COLO829 (cell line): ENCODE data around the gene NOTCH3.

Source experiments
- DNase-seq: peaks from one replicate; pipeline ENCODE4 v3.0.0; 2012; ENCODE audit warnings: low spot score

Gene NOTCH3

DNA sequence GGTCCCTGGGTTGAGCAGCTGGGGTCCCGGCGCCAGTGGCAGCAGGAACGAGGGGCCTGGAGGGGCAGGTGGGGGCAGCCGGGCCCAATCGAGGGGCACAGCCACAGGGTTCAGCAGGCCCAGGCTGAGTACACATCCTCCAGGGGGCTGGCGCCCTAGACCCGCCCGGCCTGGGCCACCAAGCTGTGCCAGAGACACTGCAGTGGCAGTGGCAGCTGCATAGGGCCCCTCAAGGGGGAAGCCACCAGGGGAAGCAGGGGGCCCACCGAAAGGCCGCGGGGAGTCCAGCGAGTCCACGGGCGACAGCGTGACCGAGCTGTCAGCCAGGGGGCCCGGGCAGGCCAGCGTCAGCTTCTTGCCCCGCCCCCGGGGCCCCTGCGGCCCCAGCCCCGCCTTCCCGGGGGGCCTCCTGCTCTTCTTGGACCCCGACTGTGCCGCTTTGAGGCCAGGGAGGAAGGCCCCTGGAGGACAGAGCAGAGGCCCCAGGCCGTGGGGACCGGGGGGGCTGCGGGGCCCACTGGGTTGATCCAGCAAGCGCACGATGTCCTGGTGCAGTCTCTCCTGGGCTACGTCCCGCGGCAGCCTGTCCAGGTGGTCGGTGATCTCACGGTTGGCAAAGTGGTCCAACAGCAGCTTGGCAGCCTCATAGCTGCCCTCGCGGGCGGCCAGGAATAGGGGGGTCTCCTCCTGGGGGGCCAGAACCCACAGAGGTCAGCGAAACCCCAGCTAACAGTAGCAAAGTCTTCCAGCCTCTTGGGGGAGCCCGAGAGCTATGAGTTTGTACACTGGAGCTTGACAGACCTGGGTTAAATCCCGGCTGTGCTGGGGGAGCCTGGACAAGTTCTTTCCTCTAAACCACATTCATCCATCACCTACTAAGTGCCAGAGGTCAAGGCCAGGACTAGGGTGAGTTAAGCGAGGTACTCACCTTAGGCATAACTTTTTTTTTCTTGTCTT, 39.5 kb downstream of the NOTCH3 start:
- DNase-seq = no peak

DNA sequence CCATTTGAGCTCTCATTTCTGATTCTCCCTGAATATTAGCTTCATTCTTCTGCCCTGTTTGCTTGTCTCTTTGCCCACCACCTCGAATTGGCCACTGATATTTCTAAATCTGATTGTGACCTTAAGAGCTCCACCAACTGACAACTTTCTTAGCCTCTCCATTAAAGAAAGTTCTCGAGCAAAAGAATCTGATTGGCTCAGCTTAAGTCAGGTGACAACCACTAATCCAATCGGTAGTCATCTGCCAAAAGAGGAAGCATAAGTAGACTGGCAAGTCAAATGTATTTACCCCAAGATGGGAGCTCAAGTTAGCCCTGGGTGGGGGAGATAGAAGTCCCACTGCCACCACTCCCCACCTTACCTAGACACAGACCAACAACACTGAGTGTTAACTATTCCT, 41.5 kb downstream of the NOTCH3 start:
- DNase-seq = no peak

DNA sequence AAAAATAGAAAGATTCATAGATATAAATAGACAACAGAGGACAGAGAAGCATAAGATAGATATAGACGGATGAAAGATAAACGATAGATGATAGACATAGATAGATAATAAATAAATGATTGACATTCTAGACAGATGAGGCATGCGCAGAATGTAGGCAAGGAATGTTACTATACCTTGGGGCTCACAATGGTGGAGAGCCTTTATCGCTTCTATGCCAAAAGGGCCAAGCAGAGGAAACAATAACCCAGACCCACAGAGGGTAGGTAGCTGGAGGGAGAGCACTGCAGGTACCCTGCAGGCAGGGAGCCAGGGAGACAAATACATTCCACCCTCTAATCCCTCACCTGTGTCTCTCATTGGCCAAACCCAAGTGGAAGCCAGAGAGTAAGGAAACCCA, 44.4 kb downstream of the NOTCH3 start:
- no peak for DNase-seq

DNA sequence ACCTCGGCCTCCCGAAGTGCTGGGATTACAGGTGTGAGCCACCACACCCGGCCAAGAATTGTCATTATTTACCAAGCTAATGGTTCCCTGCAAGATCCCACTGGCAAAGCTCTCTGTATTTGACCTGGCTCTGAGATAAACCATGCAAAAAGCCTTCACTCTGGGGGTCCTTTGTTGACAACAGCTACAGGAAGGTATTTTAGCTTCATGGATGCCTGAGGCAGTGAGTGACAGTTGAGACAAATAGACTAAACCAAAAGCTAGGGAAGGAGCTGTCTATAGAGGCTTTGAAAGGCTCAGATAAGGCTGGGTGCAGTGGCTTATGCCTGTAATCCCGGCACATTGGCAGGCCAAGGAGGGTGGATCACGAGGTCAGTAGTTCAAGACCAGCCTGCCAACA, 45.5 kb downstream of the NOTCH3 start:
- no peak for DNase-seq

DNA sequence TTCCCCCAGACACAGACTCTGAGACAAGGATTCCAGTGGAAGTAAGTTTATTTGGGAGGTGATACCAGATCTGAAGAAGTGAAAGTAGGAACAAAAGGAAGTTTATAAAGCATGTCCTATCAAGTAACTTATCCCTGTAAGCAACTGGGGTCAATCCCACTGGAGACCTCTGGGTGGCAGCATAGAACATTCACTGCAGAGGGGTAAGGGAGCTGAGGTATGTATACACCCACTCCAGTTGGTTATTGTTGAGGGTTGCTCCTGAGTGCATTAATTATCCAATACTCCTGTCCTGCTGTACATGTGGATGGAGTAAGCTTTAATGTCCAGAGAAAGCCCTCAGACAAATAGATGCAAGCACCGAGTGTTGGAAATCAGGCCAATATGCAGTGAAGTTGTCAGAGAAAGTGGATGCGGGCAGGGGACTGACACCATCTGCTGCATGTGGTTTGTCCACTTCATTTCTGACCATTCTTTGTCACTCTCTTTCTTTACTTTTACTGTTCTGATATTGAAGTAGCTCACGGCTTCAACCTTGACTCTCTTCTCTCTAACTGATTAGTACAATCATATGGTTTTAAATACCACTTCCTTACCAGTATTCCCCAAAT, 46.7 kb downstream of the NOTCH3 start:
- peak; percentile 50 for DNase-seq

DNA sequence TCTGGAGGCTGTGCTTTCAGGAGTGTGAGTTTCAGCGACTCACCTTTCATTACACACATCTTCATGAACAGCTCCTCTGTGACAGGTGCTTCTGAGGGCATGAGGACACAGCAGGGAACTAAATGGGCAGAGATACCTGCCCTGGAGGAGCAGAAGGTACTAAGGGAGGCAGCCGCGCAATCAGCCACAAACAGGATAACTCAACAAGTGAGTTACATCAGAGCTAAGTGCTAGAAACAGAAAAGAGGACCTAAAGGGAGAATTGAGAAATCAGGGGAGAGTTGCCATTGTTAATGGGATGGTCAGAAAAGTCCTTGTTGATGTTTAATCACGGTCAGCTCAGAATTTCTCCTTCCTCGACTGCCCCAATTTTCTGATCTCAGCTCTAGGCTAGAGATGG, 51.1 kb downstream of the NOTCH3 start:
- no peak for DNase-seq

DNA sequence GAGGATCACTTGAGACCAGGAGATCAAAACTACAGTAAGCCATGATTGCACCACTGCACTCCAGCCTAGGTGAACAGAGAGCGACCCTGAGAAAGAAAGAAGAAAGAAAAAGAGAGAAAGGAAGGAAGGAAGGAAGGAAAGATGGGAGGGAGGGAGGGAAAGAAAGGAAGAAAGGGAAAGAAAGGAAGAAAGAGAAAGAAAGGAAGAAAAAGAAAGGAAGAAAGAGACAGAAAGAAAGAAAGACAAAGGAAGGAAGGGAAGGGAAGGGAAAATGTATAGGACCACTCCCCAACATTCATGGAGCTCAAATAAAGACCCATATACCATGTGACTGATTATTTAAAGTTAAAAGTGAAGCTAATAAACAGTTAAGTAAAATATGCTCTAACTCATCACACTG, 53.7 kb downstream of the NOTCH3 start:
- DNase-seq = no peak

DNA sequence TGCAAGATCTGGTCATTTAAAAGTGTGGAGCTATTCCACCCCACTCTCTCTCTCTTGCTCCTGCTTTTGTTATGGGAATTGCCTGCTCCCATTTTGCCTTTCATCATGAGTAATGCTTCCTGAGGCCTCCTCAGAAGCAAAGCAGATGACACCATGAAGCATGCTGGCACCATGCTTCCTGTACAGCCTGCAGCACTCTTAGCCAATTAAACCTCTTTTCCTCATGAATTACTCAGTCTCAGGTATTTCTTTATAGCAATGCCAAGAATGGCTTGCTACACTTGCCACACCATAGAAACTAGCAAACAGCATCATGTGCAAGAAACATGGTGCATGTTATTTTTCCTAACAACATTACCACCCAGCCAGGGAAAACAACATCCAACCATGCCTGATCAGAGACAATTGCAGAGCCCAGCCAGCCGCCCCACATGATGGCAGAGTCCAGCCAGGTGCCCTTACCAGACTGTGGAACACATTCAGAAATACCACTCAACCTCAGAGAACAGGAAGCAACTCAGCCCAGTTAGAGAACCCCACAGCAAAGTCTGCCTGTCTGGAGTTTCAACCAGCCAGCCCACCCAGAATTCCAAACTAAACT, 56.6 kb downstream of the NOTCH3 start:
- no peak for DNase-seq

DNA sequence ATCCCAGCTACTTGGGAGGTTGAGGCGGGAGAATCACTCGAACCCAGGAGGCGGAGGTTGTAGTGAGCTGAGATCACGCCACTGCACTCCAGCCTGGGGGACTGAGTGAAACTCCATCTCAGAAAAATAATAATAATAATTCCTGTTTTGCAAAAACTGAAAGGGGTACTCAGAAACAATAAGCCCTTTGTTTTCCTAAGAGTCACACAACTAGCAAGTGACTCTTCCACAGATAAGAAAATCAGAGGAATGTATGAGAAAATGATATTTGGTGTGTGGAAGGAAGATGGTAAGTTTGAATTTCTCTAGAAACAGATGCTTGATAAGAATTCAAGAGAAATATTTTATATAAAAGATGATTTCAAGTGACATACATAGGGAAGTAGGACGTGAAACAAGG, 58.5 kb downstream of the NOTCH3 start:
- peak; percentile 74 for DNase-seq

DNA sequence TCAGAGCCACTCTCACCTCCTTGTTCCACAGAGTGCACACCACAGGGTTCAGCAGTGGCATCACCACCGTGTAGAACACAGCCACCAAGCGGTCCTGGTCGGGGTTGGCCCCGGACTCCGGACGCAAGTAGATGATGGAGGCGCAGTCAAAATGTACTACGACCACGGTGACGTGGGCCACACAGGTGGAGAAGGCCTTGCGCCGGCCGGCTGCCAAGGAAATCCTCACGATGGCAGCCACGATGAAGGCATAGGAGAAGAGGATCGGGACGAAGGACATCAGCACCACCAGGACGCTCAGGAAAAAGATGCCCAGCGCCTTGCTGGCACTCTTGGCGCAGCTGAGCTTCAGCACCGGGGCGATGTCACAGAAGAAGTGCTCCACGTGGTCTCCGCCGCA, 59.7 kb downstream of the NOTCH3 start:
- DNase-seq = no peak

DNA sequence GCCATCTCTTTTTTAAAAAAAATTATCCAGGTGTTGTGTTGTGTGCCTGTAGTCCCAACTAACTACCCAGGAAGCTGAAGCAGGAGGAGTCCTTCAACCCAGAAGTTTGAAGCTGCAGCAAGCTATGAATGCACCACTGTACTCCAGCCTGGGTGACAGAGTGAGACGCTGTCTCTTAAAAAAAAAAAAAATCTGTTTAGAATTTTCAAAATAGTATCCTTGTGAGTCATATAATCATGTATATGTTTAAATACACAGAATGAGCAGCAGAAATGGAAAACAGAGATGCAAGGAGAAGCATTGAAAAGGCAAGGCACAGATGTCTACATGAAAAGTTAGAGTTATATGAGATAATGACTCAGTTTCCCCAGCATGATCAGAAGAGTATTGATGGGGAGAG, 62.4 kb downstream of the NOTCH3 start:
- peak; percentile 54 for DNase-seq

DNA sequence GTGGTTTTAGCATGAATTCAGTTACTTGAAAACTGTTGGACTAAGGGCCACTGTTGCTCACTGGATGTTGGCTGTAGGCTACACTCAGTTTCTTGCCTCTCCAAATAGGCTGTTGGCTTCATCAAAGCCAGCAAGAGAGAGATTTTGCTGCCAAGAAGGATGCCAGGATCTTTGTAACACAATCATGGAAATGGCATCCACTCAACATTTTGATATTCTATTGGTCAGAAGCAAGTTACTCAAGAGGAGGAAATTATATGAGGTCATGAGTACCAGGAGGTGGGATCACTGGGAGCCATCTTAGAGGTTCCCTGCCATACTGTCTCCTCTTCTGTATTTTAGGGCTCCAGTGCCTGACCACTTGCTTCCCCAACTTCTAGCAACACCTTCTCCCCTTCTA, 63.0 kb downstream of the NOTCH3 start:
- DNase-seq = no peak

DNA sequence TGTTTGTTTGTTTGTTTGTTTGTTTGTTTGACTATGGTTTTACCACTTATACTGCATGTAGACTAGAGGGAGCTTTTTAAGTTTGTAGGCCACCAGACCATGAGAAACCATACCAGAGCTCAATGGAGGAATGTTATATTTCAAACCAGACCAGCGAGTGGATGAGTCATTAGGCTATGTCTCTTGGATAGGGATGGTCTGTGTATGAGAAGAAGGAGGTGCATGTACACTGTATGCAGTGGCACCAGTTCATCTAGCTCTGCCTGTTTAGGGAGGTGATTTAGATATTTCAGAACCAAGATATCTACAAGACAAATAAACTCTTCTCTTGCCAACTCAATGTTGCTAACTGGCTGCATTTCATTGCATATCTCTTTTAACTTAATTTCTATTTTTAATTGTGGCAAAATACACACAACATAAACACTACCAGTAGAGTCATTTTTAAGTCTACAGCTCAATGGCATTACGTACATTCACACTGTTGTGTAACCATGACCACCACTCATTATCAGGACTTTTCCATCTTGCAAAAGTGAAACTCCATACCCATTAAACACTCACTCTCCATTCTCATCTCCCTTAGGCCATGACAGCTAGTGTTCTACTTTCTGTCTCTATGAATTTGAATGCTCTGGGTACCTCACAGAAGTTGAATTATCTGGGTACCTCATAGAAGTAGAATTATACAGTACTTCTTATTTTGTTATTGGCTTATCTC, 64.4 kb downstream of the NOTCH3 start:
- no peak for DNase-seq

DNA sequence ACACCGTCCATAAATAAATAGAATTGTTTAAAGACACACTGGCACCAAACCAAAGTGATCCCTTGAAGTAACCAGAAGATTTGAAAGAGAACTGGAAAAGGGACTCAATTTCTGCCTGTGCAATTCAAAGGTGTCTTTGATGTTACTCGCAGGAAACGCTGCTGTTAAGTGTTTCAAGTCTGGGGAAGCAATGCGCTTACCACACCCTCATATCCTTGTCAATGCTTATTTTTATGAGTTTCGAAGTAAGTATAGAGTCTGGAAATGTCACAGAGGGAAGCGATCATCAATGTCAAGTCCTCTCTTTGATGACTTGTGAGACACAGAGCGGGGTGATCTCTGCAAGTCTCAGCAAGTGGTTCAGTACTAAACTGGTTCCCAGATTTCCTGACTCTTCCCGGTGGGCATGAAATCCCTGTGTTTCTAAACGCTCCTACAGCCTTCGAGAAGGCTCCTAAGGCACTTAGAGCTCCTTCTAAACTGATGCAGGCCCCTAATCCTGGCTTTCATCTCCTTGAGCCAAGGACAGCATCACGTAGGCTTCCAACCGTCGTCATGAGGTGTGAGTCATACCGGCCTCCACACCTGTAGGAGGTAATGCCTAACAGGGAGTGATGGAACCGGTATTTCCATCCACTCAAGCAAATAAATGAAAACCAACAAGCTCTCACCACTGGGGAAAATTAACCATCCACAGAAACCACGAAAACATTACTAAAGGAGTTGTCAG, 70.8 kb downstream of the NOTCH3 start:
- no peak for DNase-seq

DNA sequence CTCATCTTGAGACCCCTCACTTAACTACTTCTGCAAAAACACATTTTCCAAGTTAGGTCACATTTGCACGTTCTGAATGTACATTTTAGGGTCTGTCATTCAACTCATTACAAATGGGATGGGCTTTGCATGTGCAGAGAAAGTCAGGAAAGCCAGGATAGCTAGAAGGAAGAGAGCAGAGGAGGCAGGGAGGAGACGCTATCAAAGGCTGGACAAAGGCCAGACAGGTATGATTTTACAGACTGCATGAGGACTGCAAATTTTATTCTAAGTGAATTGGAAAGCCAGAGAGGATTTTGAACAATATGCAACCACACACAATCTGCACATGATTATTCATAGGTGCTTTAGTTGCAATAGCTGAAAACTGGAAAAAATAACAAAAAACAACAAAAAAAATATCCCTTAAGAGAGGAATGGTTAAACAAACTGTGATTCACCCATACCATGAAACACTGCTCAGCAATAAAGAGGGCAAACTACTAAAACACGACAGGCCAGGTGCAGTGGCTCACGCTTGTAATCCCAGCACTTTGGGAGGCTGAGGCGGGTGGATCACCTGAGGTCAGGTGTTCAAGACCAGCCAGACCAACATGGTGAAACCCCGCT, 72.5 kb downstream of the NOTCH3 start:
- DNase-seq = no peak

DNA sequence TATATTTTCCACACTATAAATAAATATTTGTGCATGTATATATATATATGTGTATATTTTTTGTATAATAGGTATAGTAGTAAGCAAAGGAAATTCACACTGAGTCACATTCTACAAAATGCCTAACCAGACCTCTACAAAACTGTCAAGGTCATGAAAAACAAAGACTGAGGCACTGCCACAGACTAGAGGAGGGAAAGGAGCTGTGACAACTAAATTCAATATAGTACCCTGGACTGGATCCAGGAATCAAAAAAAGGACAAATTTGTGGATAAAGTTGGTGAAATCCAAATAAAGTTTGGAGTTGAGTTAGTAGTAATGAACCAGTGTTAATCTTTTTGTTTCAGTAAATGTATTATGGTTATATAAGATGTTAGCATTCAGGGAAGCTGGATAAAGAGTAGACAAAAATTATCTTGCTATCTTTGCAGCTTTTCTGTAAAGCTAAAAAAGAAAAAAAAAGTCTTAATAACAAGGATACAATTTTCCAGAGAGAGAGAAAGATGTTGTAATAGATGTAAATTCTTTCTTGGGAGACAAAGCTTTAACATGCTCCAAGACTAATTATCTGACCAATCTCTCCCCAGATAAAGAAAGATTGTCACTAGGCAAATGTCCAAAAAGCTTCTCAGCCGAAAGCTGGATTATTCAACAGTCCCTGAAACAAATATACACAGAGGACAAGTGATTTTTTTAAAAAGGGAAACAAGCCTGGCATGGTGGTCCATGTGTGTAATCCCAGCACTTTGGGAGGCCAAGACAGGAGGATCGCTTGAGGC, 74.5 kb downstream of the NOTCH3 start:
- no peak for DNase-seq

DNA sequence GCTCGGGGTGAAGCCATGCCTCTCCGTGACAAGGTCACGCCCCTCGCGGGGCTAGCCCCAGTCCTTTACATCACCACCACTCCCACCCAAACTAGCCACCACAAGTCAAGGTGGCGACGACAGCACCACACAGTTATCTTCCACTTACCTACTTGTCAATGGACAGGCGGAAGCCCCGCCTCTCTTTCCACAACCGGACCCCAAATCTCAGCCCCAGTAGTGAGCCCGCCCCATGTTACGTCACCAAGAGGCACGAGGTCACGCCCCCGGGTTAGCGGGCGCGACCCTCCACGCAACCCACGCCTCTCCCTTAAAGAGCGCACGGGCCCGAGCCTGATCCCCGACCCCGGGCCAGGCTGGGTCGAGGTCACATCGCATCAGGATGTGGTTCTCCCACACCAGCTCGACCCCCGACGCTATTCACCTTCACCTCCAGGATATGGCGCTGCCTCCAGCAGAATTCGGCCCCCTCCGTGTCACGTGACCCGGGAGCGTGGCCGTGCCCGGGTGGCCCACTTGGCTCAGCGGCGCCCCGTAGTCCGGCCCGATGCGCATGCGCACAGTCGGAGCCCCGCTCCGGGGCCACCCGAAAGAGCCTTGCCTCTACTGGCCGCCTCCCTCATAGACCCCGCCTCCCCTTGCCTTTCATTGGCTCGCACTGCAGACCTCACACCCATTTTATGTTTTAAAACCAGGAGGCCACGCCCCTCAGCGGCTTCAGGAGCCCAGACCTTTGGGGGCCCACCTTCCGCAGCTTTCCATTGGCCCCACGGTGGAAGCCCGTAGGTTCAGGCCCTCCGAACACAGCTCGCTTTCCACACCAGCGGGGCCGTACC, 75.3 kb downstream of the NOTCH3 start:
- DNase-seq = peak; percentile 97

DNA sequence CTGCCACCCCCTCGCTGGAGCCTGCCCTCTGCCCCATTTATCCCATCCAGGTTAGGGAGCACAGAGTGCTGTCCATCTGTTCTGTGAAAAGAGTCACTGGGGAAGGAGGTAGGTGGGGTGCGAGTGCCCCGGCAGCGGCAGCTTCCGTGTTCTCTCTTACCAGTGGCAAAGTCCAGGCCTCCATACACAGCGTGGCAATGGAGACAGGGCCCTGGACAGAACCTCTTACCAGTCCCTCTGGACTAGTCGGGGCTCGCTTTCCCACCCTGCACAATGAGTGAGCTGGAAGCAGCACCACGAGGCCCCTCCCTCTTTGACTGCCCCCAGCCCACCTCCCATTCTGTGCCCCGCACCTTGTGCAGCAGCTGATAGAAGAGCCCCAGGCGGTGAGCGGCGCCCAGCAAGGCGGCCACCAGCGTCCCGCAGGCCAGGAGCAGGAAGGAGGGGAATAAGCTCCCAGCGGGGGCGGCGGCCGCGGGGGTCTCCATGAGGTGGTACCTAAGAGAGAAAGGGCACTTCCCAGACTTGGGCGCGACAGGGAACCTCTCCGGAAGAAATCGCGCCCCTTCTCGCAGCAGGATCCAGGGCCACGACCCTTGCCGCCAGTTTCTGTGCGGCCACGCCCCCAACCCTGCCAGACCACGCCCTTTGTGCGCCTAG, 76.1 kb downstream of the NOTCH3 start:
- DNase-seq = no peak

DNA sequence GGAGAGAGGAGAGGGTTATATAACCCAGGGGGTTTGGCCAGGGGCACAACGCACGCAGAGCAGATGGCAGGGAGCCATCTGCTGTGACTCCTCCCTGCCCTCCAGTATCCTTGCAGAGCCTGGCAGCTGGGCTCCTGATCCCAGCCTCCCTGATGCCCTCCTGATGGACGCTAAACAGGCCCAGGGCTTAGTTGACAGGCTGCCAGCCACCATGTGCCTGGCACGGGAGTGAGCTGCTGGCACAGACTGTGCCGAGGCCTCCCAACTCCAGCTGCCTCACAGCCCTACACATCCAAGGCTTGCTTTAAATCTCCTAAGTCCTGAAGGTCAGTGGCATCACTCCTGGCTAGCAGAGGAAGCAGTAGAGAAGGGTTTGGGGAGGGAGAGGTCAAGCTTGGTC, 76.9 kb downstream of the NOTCH3 start:
- no peak for DNase-seq
